Erythroblast (primary cell): ENCODE measurements around the gene RYR2.
"Not testable (repeated sequence)": the region's sequence is repeated elsewhere in the genome, so short reads cannot be mapped to it uniquely, and the experiment has no call there.

Experiments used
- DNase-seq, 2 experiments: peaks; one replicate each; lab custom pipeline; 2025; lab: John Stamatoyannopoulos, UW
- GATA1 ChIP-seq: IDR thresholded peaks from 2 replicates; pipeline ENCODE4 v1.6.1; 2011; ENCODE audit warnings: low read depth, mild to moderate bottlenecking, control low read depth, low read length, moderate library complexity
- POLR2A ChIP-seq: IDR thresholded peaks from 2 replicates; pipeline ENCODE4 v1.6.1; 2011; ENCODE audit warnings: mild to moderate bottlenecking, low read length

The RYR2 gene

DNA sequence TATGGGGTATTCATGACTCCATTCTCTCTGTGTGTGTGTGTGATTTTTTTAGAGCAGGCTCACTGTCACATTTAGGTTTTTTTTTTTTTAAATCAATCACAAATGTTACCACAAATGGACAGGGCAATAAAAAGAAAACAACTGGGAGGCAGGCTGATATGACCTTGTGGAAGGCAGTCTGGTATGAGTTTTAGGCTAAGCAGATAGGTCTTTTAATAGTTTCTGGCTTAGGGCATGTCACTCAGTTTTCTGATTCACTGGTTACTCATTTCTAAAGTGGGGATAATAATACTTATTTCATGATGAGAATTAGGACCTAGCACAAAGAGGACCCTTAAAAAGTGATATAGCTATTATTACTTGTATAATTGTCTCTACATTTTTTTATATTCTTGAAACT lies 278.9 kb downstream of the RYR2 start:
- no peak for DNase-seq
- TF ChIP-seq POLR2A (no peak), GATA1 (no peak)

DNA sequence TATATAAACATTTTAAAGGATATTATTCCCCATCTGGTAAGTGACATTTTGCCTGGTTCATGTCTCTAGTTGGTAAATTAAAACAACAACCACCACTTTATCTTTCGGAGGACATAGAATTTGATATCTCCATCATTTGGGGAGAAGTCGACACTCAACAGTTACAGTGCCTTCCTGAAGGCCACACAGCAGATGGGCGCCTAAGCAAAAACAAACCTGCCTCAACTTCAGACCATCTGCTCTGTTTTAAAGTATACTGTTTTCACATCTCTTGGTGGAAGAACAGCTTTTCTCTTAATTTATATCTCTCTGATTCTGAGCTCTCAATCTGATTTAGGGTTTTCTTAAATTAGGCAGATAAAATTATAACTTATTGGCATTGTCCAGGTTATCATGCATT lies 282.2 kb downstream of the RYR2 start:
- DNase-seq, result no peak
- TF ChIP-seq GATA1, result no peak
- no peak for TF ChIP-seq POLR2A

DNA sequence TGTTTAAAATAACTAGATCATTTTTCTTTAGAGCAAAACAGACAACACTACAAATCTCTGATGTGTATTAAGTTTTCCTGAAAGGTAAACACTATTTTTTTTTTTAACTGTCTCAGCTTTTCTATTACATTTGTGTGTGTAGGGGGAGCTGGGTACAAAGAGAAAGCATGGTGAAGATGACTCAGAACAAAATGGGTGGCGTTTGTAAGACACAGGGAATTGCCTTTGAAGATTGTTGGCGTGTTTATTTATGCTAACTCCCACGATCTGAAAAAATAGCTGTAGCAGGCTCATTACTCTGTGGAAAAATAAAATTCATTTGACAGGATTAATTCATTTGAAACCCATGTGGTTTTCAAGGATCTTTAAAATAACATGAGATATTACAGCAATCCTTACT lies 285.1 kb downstream of the RYR2 start:
- no peak for DNase-seq
- TF ChIP-seq GATA1 (no peak), POLR2A (no peak)

GRCh38 chr1:237340892-237341291 lies 298.9 kb downstream of the RYR2 start:
- no peak for TF ChIP-seq GATA1
- TF ChIP-seq POLR2A, result no peak
- no peak for DNase-seq

DNA sequence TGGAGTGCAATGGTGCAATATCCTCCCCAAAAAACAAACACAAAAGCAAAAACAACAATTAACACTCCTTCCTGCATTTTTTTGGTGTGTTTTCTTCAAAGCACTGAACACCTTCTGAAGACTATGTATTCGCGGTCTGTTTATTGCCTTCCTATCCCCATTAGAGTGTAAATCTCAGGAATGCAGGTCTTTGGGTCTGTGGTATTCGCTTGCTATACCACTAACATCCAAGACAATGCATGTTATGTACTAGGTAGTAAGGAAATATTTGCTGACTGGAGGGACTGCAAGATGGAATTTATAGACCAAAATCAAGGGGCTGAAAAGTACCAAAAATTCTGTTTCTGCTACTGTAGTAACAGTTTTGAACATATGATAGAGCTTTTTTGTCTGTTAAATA lies 299.4 kb downstream of the RYR2 start:
- no peak for DNase-seq
- TF ChIP-seq GATA1 (no peak), POLR2A (no peak)

GRCh38 chr1:237342730-237343129 lies 300.7 kb downstream of the RYR2 start:
- TF ChIP-seq POLR2A (no peak), GATA1 (no peak)

GRCh38 chr1:237352747-237353146 lies 310.8 kb downstream of the RYR2 start:
- TF ChIP-seq GATA1 (no peak), POLR2A (no peak)
- DNase-seq, result no peak

More at GRCh38 chr1:237342730-237343129, 300.7 kb downstream of the RYR2 start:
- no peak for DNase-seq

GRCh38 chr1:237353918-237354317 lies 311.9 kb downstream of the RYR2 start:
- DNase-seq, result no peak
- TF ChIP-seq GATA1, result no peak
- no peak for TF ChIP-seq POLR2A

DNA sequence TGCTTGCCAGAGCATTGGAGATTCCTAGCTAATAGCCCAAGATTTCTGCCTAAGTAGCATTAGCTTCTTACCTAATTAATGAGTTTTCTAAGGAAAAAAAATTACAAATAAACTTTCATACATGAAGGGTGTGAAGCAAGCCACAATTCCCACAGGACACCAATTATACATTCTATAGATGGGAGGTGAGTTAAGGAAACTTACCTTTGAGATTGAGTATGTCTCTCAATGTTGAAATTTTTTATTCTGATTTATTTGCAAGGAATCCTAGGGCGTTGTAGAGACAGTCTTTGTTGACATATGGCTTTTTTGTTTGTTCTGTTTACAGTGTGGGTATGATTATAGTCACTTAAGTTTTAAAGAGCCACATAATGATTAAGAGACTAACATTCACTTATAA lies 313.0 kb downstream of the RYR2 start:
- no peak for TF ChIP-seq POLR2A
- no peak for TF ChIP-seq GATA1
- no peak for DNase-seq

- no peak for DNase-seq
- TF ChIP-seq POLR2A, result no peak
- TF ChIP-seq GATA1, result no peak
Observed at GRCh38 chr1:237358555-237358954, 316.6 kb downstream of the RYR2 start.

GRCh38 chr1:237367758-237368157 lies 325.8 kb downstream of the RYR2 start:
- no peak for TF ChIP-seq GATA1

DNA sequence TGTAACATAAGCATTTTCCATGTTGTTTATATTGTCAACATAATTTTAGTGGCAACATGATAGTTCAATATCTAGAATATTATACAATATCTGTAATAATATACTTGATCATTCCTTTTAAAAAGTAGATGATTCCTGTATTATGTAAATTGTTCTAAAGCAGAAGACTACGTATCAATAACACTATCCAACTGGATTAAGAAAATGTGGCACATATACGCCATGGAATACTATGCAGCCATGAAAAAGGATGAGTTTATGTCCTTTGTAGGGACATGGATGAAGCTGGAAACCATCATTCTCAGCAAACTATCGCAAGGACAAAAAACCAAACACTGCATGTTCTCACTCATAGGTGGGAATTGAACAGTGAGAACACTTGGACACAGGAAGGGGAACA lies 329.5 kb downstream of the RYR2 start:
- DNase-seq, result not testable (repeated sequence)

More at GRCh38 chr1:237367758-237368157, 325.8 kb downstream of the RYR2 start:
- no peak for DNase-seq

DNA sequence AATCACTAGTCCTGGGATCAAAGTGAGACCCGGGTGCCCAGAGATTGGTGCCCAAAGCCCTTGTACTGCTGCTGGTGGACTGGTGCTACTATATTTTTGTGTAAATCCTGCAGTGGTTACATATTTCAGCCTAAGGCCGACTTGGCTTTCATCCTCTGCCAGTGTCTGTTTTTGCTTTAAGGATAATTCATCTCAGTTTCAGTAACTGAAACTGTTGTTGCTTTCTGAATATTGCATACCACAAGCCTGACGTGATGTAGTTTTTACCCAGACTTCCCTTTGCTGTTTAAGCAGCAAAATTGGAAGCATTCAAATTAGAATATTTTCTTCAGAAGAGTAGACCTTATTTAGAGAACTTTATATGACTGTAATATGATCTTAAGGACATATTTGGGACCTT lies 341.8 kb downstream of the RYR2 start:
- no peak for TF ChIP-seq GATA1
- no peak for TF ChIP-seq POLR2A
- DNase-seq, result no peak

DNA sequence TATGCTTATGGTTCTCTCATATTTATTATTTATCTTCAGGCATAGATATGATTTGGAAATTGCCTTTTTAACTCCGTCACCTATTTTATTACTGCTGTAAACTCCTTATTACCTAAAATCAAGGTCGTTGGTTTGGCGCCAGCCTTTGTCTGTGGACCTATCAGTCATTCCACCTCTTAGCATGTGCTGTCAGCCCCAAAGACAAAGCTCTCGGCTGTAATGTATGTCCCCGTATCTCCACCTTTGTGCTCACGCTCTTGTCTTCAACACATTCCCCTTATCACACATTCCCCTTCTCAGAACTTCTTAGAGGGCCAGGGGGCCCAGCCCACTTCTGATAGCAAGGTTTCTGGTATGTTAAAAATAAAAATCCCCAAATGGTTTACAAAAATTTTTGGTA lies 342.2 kb downstream of the RYR2 start:
- TF ChIP-seq POLR2A (no peak), GATA1 (no peak)
- DNase-seq, result no peak

DNA sequence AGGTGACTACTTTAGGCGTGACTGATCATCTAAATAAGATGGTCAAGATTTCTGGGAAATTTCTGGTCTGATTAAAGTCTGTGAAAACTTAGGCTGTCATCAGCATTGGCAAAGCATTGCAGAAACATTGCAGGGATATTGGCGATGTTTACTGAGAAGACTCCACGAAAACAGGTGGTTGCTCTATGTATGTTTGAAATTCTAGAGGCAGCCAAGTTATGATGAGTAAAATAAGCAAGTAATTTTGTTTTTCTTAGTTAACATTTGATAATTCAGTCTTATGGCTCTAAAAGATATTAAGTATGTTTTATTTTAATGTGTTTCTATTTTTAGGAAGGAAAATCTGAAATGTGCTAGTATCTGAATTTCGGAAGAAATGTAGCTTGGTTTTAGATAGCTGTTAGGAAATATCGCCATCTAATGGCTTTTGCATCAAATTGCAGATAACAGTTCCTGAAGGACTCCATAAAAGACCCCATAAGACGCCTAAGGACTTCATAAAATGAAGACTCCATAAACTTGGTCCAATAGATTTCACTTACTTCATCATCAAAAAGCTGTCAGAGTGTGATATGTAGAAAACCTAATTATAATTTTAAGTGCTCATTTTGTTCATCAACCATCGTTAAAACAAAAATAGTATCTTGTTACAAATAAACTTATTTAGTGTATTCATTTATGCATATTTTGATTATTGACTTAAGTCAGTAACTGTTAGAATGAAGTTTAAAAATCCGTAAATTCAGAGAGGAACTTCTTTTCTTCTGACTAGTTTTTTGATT lies 344.6 kb downstream of the RYR2 start:
- peak; percentile 9 to 49 for DNase-seq
- no peak for TF ChIP-seq GATA1
- no peak for TF ChIP-seq POLR2A

DNA sequence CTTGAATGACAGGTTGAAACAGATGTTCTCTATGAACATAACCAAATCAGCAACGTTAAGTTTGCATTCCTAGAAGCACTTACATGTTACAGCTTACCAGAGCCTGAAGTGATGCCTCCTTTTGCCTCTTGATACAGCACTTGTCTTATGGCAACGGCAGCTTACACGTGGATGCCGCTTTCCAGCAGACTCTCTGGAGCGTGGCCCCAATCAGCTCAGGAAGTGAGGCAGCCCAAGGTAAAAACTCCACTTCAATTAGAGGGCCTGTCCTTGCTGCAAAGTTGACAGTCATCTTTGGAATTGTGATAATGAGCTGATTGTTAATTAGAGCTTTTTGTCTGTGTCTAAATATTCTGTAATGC lies 345.1 kb downstream of the RYR2 start:
- no peak for DNase-seq
- no peak for TF ChIP-seq GATA1
- TF ChIP-seq POLR2A, result no peak
